Gastrocnemius medialis (tissue), 4 donors: ENCODE measurements around the gene NAALADL1. TPM values are rescaled to one million over a fixed set of nuclear protein-coding genes. Genes with fewer than 3 reads are reported as not detected.

Source experiments
- ATAC-seq, 2 donors: fragments of 150-250 bp; one replicate each; pipeline ENCODE4 v1.9.1; 2016
- DNase-seq, 2 donors: peaks; one replicate each; pipeline ENCODE4 v3.0.0-alpha.2; 2019
- H3K27ac ChIP-seq, 4 donors: fragments of 200-600 bp; sonication (generic); 1 replicate in 1 of 4; 2 replicates in 3 of 4; pipeline ENCODE4 v1.5.1; 2016 to 2018; ENCODE audit warnings: mild to moderate bottlenecking in 2 of 4, moderate library complexity in 1 of 4
- H3K27me3 ChIP-seq, 3 donors: fragments of 200-600 bp; sonication (generic) in 2 of 3; 1 replicate in 1 of 3; 2 replicates in 2 of 3; pipeline versions ENCODE4 v1.5.1 to v1.6.0; 2016 to 2019; ENCODE audit warnings: mild to moderate bottlenecking in 1 of 3, moderate library complexity in 1 of 3
- H3K36me3 ChIP-seq, 2 donors: fragments of 200-600 bp; sonication (generic) in 1 of 2; one replicate each; pipeline ENCODE4 v1.5.1; 2017 to 2018
- H3K4me1 ChIP-seq, 2 donors: fragments of 200-600 bp; sonication (generic) in 1 of 2; one replicate each; pipeline ENCODE4 v1.5.1; 2016 to 2017; ENCODE audit warnings: mild to moderate bottlenecking in 2 of 2
- H3K4me3 ChIP-seq, 4 donors: fragments of 200-600 bp; sonication (generic) in 3 of 4; 1 replicate in 1 of 4; 2 replicates in 3 of 4; pipeline ENCODE4 v1.5.1; 2016 to 2019; ENCODE audit warnings: mild to moderate bottlenecking in 2 of 4
- H3K9me3 ChIP-seq, 3 donors: fragments of 200-600 bp; sonication (generic) in 2 of 3; 1 replicate in 1 of 3; 2 replicates in 2 of 3; pipeline ENCODE4 v1.5.1; 2016 to 2019
- CTCF ChIP-seq, 5 experiments: fragments of 450-650 bp in 3 of 5; fragments of 200-600 bp in 2 of 5; sonication (generic) in 2 of 5; IDR thresholded peaks in 4 of 5; conservative IDR thresholded peaks in 1 of 5; 1 replicate in 4 of 5; 2 replicates in 1 of 5; pipeline ENCODE4 v1.5.1; 2016 to 2019; ENCODE audit warnings: antibody characterized with exemption in 5 of 5, mild to moderate bottlenecking in 3 of 5, moderate library complexity in 3 of 5
- POLR2A ChIP-seq, 2 donors: fragments of 450-650 bp; IDR thresholded peaks; one replicate each; pipeline ENCODE4 v1.6.1; 2017; ENCODE audit warnings: antibody characterized with exemption in 2 of 2, mild to moderate bottlenecking in 2 of 2, moderate library complexity in 2 of 2
- in situ Hi-C, 4 donors: fragments of 200-750 bp; cut with MboI; loops; one replicate each; pipeline versions ENCODE4 v1.15.0 to v1.8.0; 2017; ENCODE audit warnings: low sequenced_read_pairs in 4 of 4
- intact Hi-C: fragments of 100-400 bp; cut with DNase I; formaldehyde crosslinking; loops from one replicate; pipeline ENCODE4 v1.15.1; 2023; ENCODE audit warnings: low total_unique reads
- total RNA-seq, 4 donors: library from RNA; depleted of rRNA; stranded (reverse); fragments of >200 nt; gene quantifications; one replicate each; pipeline versions ENCODE4 v1.1.0 to v1.2.3, GENCODE V29; 2016

NAALADL1 gene
- total RNA-seq, 4 donors from 2014 or later = 0.22 to 4.0 (median 2.6) TPM

- TF ChIP-seq POLR2A (IDR thresholded peaks at IDR 0.05) (no peak), CTCF (IDR thresholded peaks at IDR 0.05 in 4 of 5, conservative IDR thresholded peaks at IDR 0.05 in 1 of 5) (no peak)
- no peaks in the 10 kb centered on the region for H3K27me3 ChIP-seq
- H3K4me3 ChIP-seq = no peak overlapping the region
- ATAC-seq (no peak), DNase-seq (no peak)
- no peaks in the 10 kb centered on the region for H3K9me3 ChIP-seq
- H3K4me1 ChIP-seq = peaks cover 9 to 10% of the 10 kb centered on the region in 2 donors
- in situ Hi-C loops = no loop called here
- intact Hi-C loops = no loop called here
- peaks cover 0 to 46% of the 10 kb centered on the region in 2 donors for H3K36me3 ChIP-seq
- no peak overlapping the region for H3K27ac ChIP-seq
Observed at GRCh38 chr11:65036931-65037330, 21.4 kb downstream of the NAALADL1 start.

- TF ChIP-seq CTCF (IDR thresholded peaks at IDR 0.05 in 4 of 5, conservative IDR thresholded peaks at IDR 0.05 in 1 of 5) (no peak), POLR2A (IDR thresholded peaks at IDR 0.05) (no peak)
- no peak overlapping the region for H3K4me3 ChIP-seq
- ATAC-seq = no peak
- no peaks in the 10 kb centered on the region for H3K9me3 ChIP-seq
- in situ Hi-C loops (no loop called here), intact Hi-C loops (no loop called here)
- H3K27ac ChIP-seq = no peak overlapping the region
- no peaks in the 10 kb centered on the region for H3K27me3 ChIP-seq
- DNase-seq = no peak
- peaks cover 0 to 53% of the 10 kb centered on the region in 2 donors for H3K36me3 ChIP-seq
- H3K4me1 ChIP-seq = peaks cover 5 to 6% of the 10 kb centered on the region in 2 donors
Observed at GRCh38 chr11:65035579-65035978, 22.8 kb downstream of the NAALADL1 start.

GRCh38 chr11:65034423-65034822 lies 23.9 kb downstream of the NAALADL1 start:
- no peak for DNase-seq
- Histone ChIP-seq H3K27ac (no peak overlapping the region), H3K4me3 (no peak overlapping the region), H3K9me3 (no peaks in the 10 kb centered on the region), H3K36me3 (peaks cover 0 to 53% of the 10 kb centered on the region in 2 donors), H3K27me3 (no peaks in the 10 kb centered on the region), H3K4me1 (no peaks in the 10 kb centered on the region)
- intact Hi-C loops (no loop called here), in situ Hi-C loops (no loop called here)
- no peak for ATAC-seq
- TF ChIP-seq POLR2A (IDR thresholded peaks at IDR 0.05) = no peak
- no peak for TF ChIP-seq CTCF (IDR thresholded peaks at IDR 0.05 in 4 of 5, conservative IDR thresholded peaks at IDR 0.05 in 1 of 5)

GRCh38 chr11:65032216-65032615 lies 26.1 kb downstream of the NAALADL1 start:
- Histone ChIP-seq H3K9me3 (no peaks in the 10 kb centered on the region), H3K27me3 (no peaks in the 10 kb centered on the region), H3K4me1 (peaks cover 9% of the 10 kb centered on the region in 2 donors), H3K4me3 (no peak overlapping the region), H3K36me3 (peaks cover 0 to 43% of the 10 kb centered on the region in 2 donors), H3K27ac (no peak overlapping the region)
- DNase-seq = no peak
- TF ChIP-seq CTCF (IDR thresholded peaks at IDR 0.05 in 4 of 5, conservative IDR thresholded peaks at IDR 0.05 in 1 of 5) (no peak), POLR2A (IDR thresholded peaks at IDR 0.05) (no peak)
- in situ Hi-C loops (no loop called here), intact Hi-C loops (no loop called here)
- no peak for ATAC-seq
